OCI-LY1 (cell line): ENCODE measurements around the gene NFYA.

Source experiments
- H2AFZ ChIP-seq: fragments of 200-600 bp; sonication (generic), shearing (Covaris generic); 2 replicates; pipeline ENCODE4 v1.6.0; 2014; ENCODE audit warnings: antibody characterized with exemption, mild to moderate bottlenecking, low read length
- H3F3A ChIP-seq: fragments of 200-600 bp; sonication (generic), shearing (Covaris generic); 2 replicates; pipeline ENCODE4 v1.6.0; 2014; ENCODE audit warnings: mild to moderate bottlenecking, antibody characterized with exemption, low read length, moderate library complexity; ENCODE audit not compliant: insufficient read depth
- H3K27ac ChIP-seq: fragments of 200-600 bp; sonication (generic); 2 replicates; pipeline ENCODE4 v1.5.1; 2014; ENCODE audit warnings: low read length, mixed run types, mild to moderate bottlenecking, low read depth; ENCODE audit not compliant: poor library complexity, severe bottlenecking
- H3K27me3 ChIP-seq: fragments of 200-600 bp; sonication (generic); 2 replicates; pipeline ENCODE4 v1.6.0; 2014; ENCODE audit warnings: antibody characterized with exemption, mild to moderate bottlenecking, low read length, moderate library complexity; ENCODE audit not compliant: insufficient read depth
- H3K36me3 ChIP-seq: fragments of 200-600 bp; sonication (generic); 2 replicates; pipeline ENCODE4 v1.6.1; 2014; ENCODE audit warnings: mild to moderate bottlenecking, antibody characterized with exemption, low read length, moderate library complexity, mixed read lengths; ENCODE audit not compliant: insufficient read depth
- H3K4me1 ChIP-seq: fragments of 200-600 bp; sonication (generic); 2 replicates; pipeline ENCODE4 v1.5.1; 2014; ENCODE audit warnings: mild to moderate bottlenecking, low read length, moderate library complexity; ENCODE audit not compliant: insufficient read depth, severe bottlenecking
- H3K4me2 ChIP-seq: fragments of 200-600 bp; sonication (generic), shearing (Covaris generic); 2 replicates; pipeline ENCODE4 v1.6.1; 2014; ENCODE audit warnings: low read length
- H3K4me3 ChIP-seq: fragments of 200-600 bp; sonication (generic); 2 replicates; pipeline ENCODE4 v1.5.1; 2014; ENCODE audit warnings: low read length, low read depth, mild to moderate bottlenecking, mixed read lengths; ENCODE audit not compliant: poor library complexity, severe bottlenecking
- H3K79me2 ChIP-seq: fragments of 200-600 bp; shearing (Covaris generic); 2 replicates; pipeline ENCODE4 v1.6.1; 2016; ENCODE audit warnings: mixed run types, low read length, mixed read lengths; ENCODE audit not compliant: insufficient read depth
- H3K9ac ChIP-seq: fragments of 200-600 bp; sonication (generic), shearing (Covaris generic); 2 replicates; pipeline ENCODE4 v1.6.1; 2014; ENCODE audit warnings: mild to moderate bottlenecking, low read length, mixed read lengths
- H3K9me2 ChIP-seq: fragments of 200-600 bp; sonication (generic), shearing (Covaris generic); 2 replicates; pipeline ENCODE4 v1.6.1; 2014; ENCODE audit warnings: low read depth, mild to moderate bottlenecking, low read length, mixed read lengths
- H3K9me3 ChIP-seq: fragments of 200-600 bp; shearing (Covaris generic); 2 replicates; pipeline ENCODE4 v1.6.1; 2014; ENCODE audit warnings: low read length, mixed read lengths
- H4K20me1 ChIP-seq: fragments of 200-600 bp; sonication (generic), shearing (Covaris generic); 2 replicates; pipeline ENCODE4 v1.6.0; 2016; ENCODE audit warnings: mild to moderate bottlenecking, low read length; ENCODE audit not compliant: insufficient read depth
- CTCF ChIP-seq: fragments of 200-600 bp; sonication (generic), shearing (Covaris generic); IDR thresholded peaks from 2 replicates; pipeline ENCODE4 v1.5.1; 2017; ENCODE audit warnings: mild to moderate bottlenecking, antibody characterized with exemption, low read length, moderate library complexity, mixed read lengths
- EZH2 ChIP-seq: fragments of 200-600 bp; sonication (generic), shearing (Covaris generic); IDR thresholded peaks from 2 replicates; pipeline ENCODE4 v1.8.0; 2017; ENCODE audit warnings: borderline replicate concordance, mixed run types, mild to moderate bottlenecking, antibody characterized with exemption, low read length, moderate library complexity, mixed read lengths

Gene NFYA

GRCh38 chr6:41036601-41037000 is 36.2 kb upstream of the NFYA start:
- H3K79me2 ChIP-seq = no peaks in the 10 kb centered on the region

GRCh38 chr6:41037107-41037900 is 35.5 kb upstream of the NFYA start:
- no peaks in the 10 kb centered on the region for H3K9me2 ChIP-seq
- no peaks in the 10 kb centered on the region for H4K20me1 ChIP-seq
- H3K27me3 ChIP-seq = no peaks in the 10 kb centered on the region
- H2AFZ ChIP-seq = no peak overlapping the region
- no peak overlapping the region for H3K27ac ChIP-seq
- TF ChIP-seq EZH2 (no peak), CTCF (no peak)
- no peaks in the 10 kb centered on the region for H3K36me3 ChIP-seq
- no peaks in the 10 kb centered on the region for H3F3A ChIP-seq
- no peak overlapping the region for H3K4me3 ChIP-seq
- no peak overlapping the region for H3K4me2 ChIP-seq
- no peaks in the 10 kb centered on the region for H3K9me3 ChIP-seq
- H3K4me1 ChIP-seq = no peaks in the 10 kb centered on the region
- H3K9ac ChIP-seq = no peak overlapping the region
- no peaks in the 10 kb centered on the region for H3K79me2 ChIP-seq

More at GRCh38 chr6:41036601-41037000, 36.2 kb upstream of the NFYA start:
- Histone ChIP-seq H3K9ac (no peak overlapping the region), H3K4me3 (no peak overlapping the region), H3K27me3 (no peaks in the 10 kb centered on the region), H3F3A (no peaks in the 10 kb centered on the region), H3K27ac (no peak overlapping the region), H3K36me3 (no peaks in the 10 kb centered on the region), H3K4me1 (no peaks in the 10 kb centered on the region), H3K9me3 (no peaks in the 10 kb centered on the region), H3K9me2 (no peaks in the 10 kb centered on the region), H3K4me2 (no peak overlapping the region), H2AFZ (no peak overlapping the region), H4K20me1 (no peaks in the 10 kb centered on the region)
- TF ChIP-seq CTCF (no peak), EZH2 (no peak)

GRCh38 chr6:41038205-41038604 is 34.6 kb upstream of the NFYA start:
- Histone ChIP-seq H3K36me3 (no peaks in the 10 kb centered on the region), H3K79me2 (no peaks in the 10 kb centered on the region), H2AFZ (no peak overlapping the region), H3K9ac (no peak overlapping the region), H3K4me2 (no peak overlapping the region), H4K20me1 (no peaks in the 10 kb centered on the region), H3K4me1 (no peaks in the 10 kb centered on the region), H3K27ac (no peak overlapping the region), H3K27me3 (no peaks in the 10 kb centered on the region), H3K9me2 (no peaks in the 10 kb centered on the region), H3K4me3 (no peak overlapping the region), H3K9me3 (no peaks in the 10 kb centered on the region), H3F3A (no peaks in the 10 kb centered on the region)
- no peak for TF ChIP-seq EZH2
- no peak for TF ChIP-seq CTCF
